Activated naive CD8-positive, alpha-beta T cell treated with anti-CD3 and anti-CD28 coated beads for 36 hours (primary cell): ENCODE data around the gene PRDM5. TPM values are rescaled to one million over a fixed set of nuclear protein-coding genes. Genes with fewer than 3 reads are reported as not detected.
A peak's percentile ranks its signal among the peaks of the same experiment; 100 is the strongest.

Source experiments
- DNase-seq: peaks from one replicate; pipeline ENCODE4 v3.0.0; 2021
- H3K27ac Mint-ChIP-seq: one replicate; pipeline ENCODE4 v1.8.0; 2022; ENCODE audit warnings: mild to moderate bottlenecking, moderate library complexity, mixed read lengths
- H3K27me3 Mint-ChIP-seq: one replicate; pipeline ENCODE4 v1.8.0; 2022; ENCODE audit warnings: mild to moderate bottlenecking, mixed read lengths
- H3K36me3 Mint-ChIP-seq: one replicate; pipeline ENCODE4 v1.8.0; 2021; ENCODE audit warnings: mild to moderate bottlenecking, mixed read lengths
- H3K4me1 Mint-ChIP-seq: one replicate; pipeline ENCODE4 v1.8.0; 2021; ENCODE audit warnings: mixed read lengths
- H3K4me3 Mint-ChIP-seq: one replicate; pipeline ENCODE4 v1.8.0; 2022; ENCODE audit warnings: mild to moderate bottlenecking, moderate library complexity, mixed read lengths
- H3K9me3 Mint-ChIP-seq: one replicate; pipeline ENCODE4 v1.8.0; 2022; ENCODE audit warnings: mixed read lengths
- total RNA-seq, 2 experiments: library from RNA; stranded (reverse); gene quantifications; one replicate each; pipeline ENCODE4 v1.2.3, GENCODE V29; 2021

The PRDM5 gene
- total RNA-seq, 2 experiments from 2014 or later = 1.3 to 1.4 TPM

- peak; percentile 11 for DNase-seq
- Mint-ChIP-seq H3K4me1 (no peaks in the 10 kb centered on the region), H3K4me3 (no peak overlapping the region), H3K36me3 (no peaks in the 10 kb centered on the region), H3K27ac (no peak overlapping the region), H3K9me3 (no peaks in the 10 kb centered on the region), H3K27me3 (no peaks in the 10 kb centered on the region)
These were observed 203.5 kb downstream of the PRDM5 start for GRCh38 chr4:120718979-120719566.

- Mint-ChIP-seq H3K27me3 (no peaks in the 10 kb centered on the region), H3K4me3 (no peak overlapping the region), H3K9me3 (no peaks in the 10 kb centered on the region), H3K27ac (no peak overlapping the region), H3K4me1 (no peaks in the 10 kb centered on the region), H3K36me3 (no peaks in the 10 kb centered on the region)
- no peak for DNase-seq
These were observed 206.2 kb downstream of the PRDM5 start for GRCh38 chr4:120716346-120716745.

GRCh38 chr4:120714417-120715010 lies 208.0 kb downstream of the PRDM5 start:
- no peak overlapping the region for H3K27ac Mint-ChIP-seq
- H3K9me3 Mint-ChIP-seq = no peaks in the 10 kb centered on the region
- no peaks in the 10 kb centered on the region for H3K36me3 Mint-ChIP-seq
- no peak overlapping the region for H3K4me3 Mint-ChIP-seq
- no peaks in the 10 kb centered on the region for H3K27me3 Mint-ChIP-seq
- H3K4me1 Mint-ChIP-seq = no peaks in the 10 kb centered on the region
- DNase-seq = no peak

GRCh38 chr4:120709991-120710390 lies 212.5 kb downstream of the PRDM5 start:
- no peak overlapping the region for H3K27ac Mint-ChIP-seq
- DNase-seq = no peak
- no peaks in the 10 kb centered on the region for H3K27me3 Mint-ChIP-seq
- H3K9me3 Mint-ChIP-seq = no peaks in the 10 kb centered on the region
- peaks cover 2% of the 10 kb centered on the region for H3K36me3 Mint-ChIP-seq
- no peaks in the 10 kb centered on the region for H3K4me1 Mint-ChIP-seq
- H3K4me3 Mint-ChIP-seq = no peak overlapping the region

GRCh38 chr4:120704538-120704937 lies 218.0 kb downstream of the PRDM5 start:
- H3K4me1 Mint-ChIP-seq = no peaks in the 10 kb centered on the region
- H3K9me3 Mint-ChIP-seq = no peaks in the 10 kb centered on the region
- H3K36me3 Mint-ChIP-seq = peaks cover 2% of the 10 kb centered on the region
- H3K4me3 Mint-ChIP-seq = no peak overlapping the region
- H3K27ac Mint-ChIP-seq = no peak overlapping the region
- no peak for DNase-seq
- no peaks in the 10 kb centered on the region for H3K27me3 Mint-ChIP-seq

- H3K9me3 Mint-ChIP-seq = no peaks in the 10 kb centered on the region
- H3K4me1 Mint-ChIP-seq = no peaks in the 10 kb centered on the region
- no peak overlapping the region for H3K4me3 Mint-ChIP-seq
- H3K36me3 Mint-ChIP-seq = peaks cover 2% of the 10 kb centered on the region
- H3K27me3 Mint-ChIP-seq = no peaks in the 10 kb centered on the region
- H3K27ac Mint-ChIP-seq = no peak overlapping the region
- no peak for DNase-seq
These were observed 218.6 kb downstream of the PRDM5 start for GRCh38 chr4:120703908-120704307.

GRCh38 chr4:120699354-120699753 lies 223.2 kb downstream of the PRDM5 start:
- Mint-ChIP-seq H3K4me3 (no peak overlapping the region), H3K27ac (no peak overlapping the region), H3K27me3 (no peaks in the 10 kb centered on the region), H3K4me1 (no peaks in the 10 kb centered on the region), H3K9me3 (no peaks in the 10 kb centered on the region), H3K36me3 (no peaks in the 10 kb centered on the region)
- DNase-seq = no peak

- H3K27me3 Mint-ChIP-seq = no peaks in the 10 kb centered on the region
These were observed 227.6 kb downstream of the PRDM5 start for GRCh38 chr4:120694973-120695372.

GRCh38 chr4:120693816-120694215 lies 228.7 kb downstream of the PRDM5 start:
- H3K27me3 Mint-ChIP-seq = no peaks in the 10 kb centered on the region
- no peak for DNase-seq
- H3K27ac Mint-ChIP-seq = no peak overlapping the region
- H3K9me3 Mint-ChIP-seq = no peaks in the 10 kb centered on the region
- no peaks in the 10 kb centered on the region for H3K4me1 Mint-ChIP-seq
- no peaks in the 10 kb centered on the region for H3K36me3 Mint-ChIP-seq
- no peak overlapping the region for H3K4me3 Mint-ChIP-seq

More at GRCh38 chr4:120694973-120695372, 227.6 kb downstream of the PRDM5 start:
- Mint-ChIP-seq H3K27ac (no peak overlapping the region), H3K36me3 (no peaks in the 10 kb centered on the region), H3K4me3 (no peak overlapping the region), H3K9me3 (no peaks in the 10 kb centered on the region), H3K4me1 (no peaks in the 10 kb centered on the region)
- DNase-seq = no peak

- Mint-ChIP-seq H3K27ac (no peak overlapping the region), H3K4me1 (no peaks in the 10 kb centered on the region), H3K9me3 (no peaks in the 10 kb centered on the region), H3K4me3 (no peak overlapping the region), H3K27me3 (no peaks in the 10 kb centered on the region), H3K36me3 (no peaks in the 10 kb centered on the region)
- no peak for DNase-seq
These were observed 229.6 kb downstream of the PRDM5 start for GRCh38 chr4:120692964-120693363.

GRCh38 chr4:120691536-120691935 lies 231.0 kb downstream of the PRDM5 start:
- H3K27ac Mint-ChIP-seq = no peak overlapping the region
- H3K27me3 Mint-ChIP-seq = no peaks in the 10 kb centered on the region
- H3K4me3 Mint-ChIP-seq = no peak overlapping the region

GRCh38 chr4:120691106-120691505 lies 231.4 kb downstream of the PRDM5 start:
- H3K36me3 Mint-ChIP-seq = no peaks in the 10 kb centered on the region
- H3K4me3 Mint-ChIP-seq = no peak overlapping the region
- no peak overlapping the region for H3K27ac Mint-ChIP-seq
- no peaks in the 10 kb centered on the region for H3K9me3 Mint-ChIP-seq
- no peak for DNase-seq
- H3K4me1 Mint-ChIP-seq = no peaks in the 10 kb centered on the region
- no peaks in the 10 kb centered on the region for H3K27me3 Mint-ChIP-seq

More at GRCh38 chr4:120691536-120691935, 231.0 kb downstream of the PRDM5 start:
- Mint-ChIP-seq H3K9me3 (no peaks in the 10 kb centered on the region), H3K4me1 (no peaks in the 10 kb centered on the region), H3K36me3 (no peaks in the 10 kb centered on the region)
- DNase-seq = no peak

GRCh38 chr4:120688791-120689190 lies 233.7 kb downstream of the PRDM5 start:
- H3K27ac Mint-ChIP-seq = no peak overlapping the region
- no peaks in the 10 kb centered on the region for H3K36me3 Mint-ChIP-seq
- no peaks in the 10 kb centered on the region for H3K27me3 Mint-ChIP-seq
- no peak overlapping the region for H3K4me3 Mint-ChIP-seq
- DNase-seq = no peak
- no peaks in the 10 kb centered on the region for H3K4me1 Mint-ChIP-seq
- no peaks in the 10 kb centered on the region for H3K9me3 Mint-ChIP-seq

- Mint-ChIP-seq H3K4me1 (peaks cover 1% of the 10 kb centered on the region), H3K36me3 (no peaks in the 10 kb centered on the region), H3K27ac (no peak overlapping the region), H3K9me3 (no peaks in the 10 kb centered on the region), H3K4me3 (no peak overlapping the region), H3K27me3 (no peaks in the 10 kb centered on the region)
- no peak for DNase-seq
These were observed 236.7 kb downstream of the PRDM5 start for GRCh38 chr4:120685756-120686278.

- DNase-seq = no peak
- no peak overlapping the region for H3K4me3 Mint-ChIP-seq
- no peaks in the 10 kb centered on the region for H3K9me3 Mint-ChIP-seq
- peaks cover 6% of the 10 kb centered on the region for H3K4me1 Mint-ChIP-seq
- H3K27me3 Mint-ChIP-seq = no peaks in the 10 kb centered on the region
- no peaks in the 10 kb centered on the region for H3K36me3 Mint-ChIP-seq
- no peak overlapping the region for H3K27ac Mint-ChIP-seq
These were observed 238.5 kb downstream of the PRDM5 start for GRCh38 chr4:120683897-120684540.

- H3K27me3 Mint-ChIP-seq = no peaks in the 10 kb centered on the region
- no peak for DNase-seq
- H3K27ac Mint-ChIP-seq = no peak overlapping the region
- no peaks in the 10 kb centered on the region for H3K36me3 Mint-ChIP-seq
- no peak overlapping the region for H3K4me3 Mint-ChIP-seq
- H3K9me3 Mint-ChIP-seq = no peaks in the 10 kb centered on the region
- peaks cover 6% of the 10 kb centered on the region for H3K4me1 Mint-ChIP-seq
These were observed 239.5 kb downstream of the PRDM5 start for GRCh38 chr4:120682981-120683380.
